SIG-M5 (cell line): ENCODE results near the gene GSE1.

Experiments used
- DNase-seq: peaks from one replicate; lab custom pipeline; 2025; lab: John Stamatoyannopoulos, UW

The GSE1 gene

GRCh38 chr16:85661740-85662481 lies 48.8 kb downstream of the GSE1 start:
- DNase-seq = no peak

GRCh38 chr16:85662482-85662812 lies 49.3 kb downstream of the GSE1 start:
- DNase-seq = no peak

- no peak for DNase-seq
Measured at GRCh38 chr16:85662976-85663830, 50.1 kb downstream of the GSE1 start.

- no peak for DNase-seq
Measured at GRCh38 chr16:85663891-85664321, 50.8 kb downstream of the GSE1 start.

- no peak for DNase-seq
Measured at GRCh38 chr16:85664580-85665372, 51.7 kb downstream of the GSE1 start.

- DNase-seq = no peak
Measured at GRCh38 chr16:85665373-85665740, 52.2 kb downstream of the GSE1 start.

GRCh38 chr16:85665929-85666328 lies 52.8 kb downstream of the GSE1 start:
- no peak for DNase-seq

- DNase-seq = no peak
Measured at GRCh38 chr16:85667261-85667660, 54.1 kb downstream of the GSE1 start.

GRCh38 chr16:85667841-85668413 lies 54.8 kb downstream of the GSE1 start:
- DNase-seq = no peak

GRCh38 chr16:85668676-85669424 lies 55.7 kb downstream of the GSE1 start:
- no peak for DNase-seq

GRCh38 chr16:85670840-85671239 lies 57.7 kb downstream of the GSE1 start:
- no peak for DNase-seq

GRCh38 chr16:85673529-85674417 lies 60.7 kb downstream of the GSE1 start:
- no peak for DNase-seq

GRCh38 chr16:85674418-85674755 lies 61.3 kb downstream of the GSE1 start:
- DNase-seq = no peak

- no peak for DNase-seq
Measured at GRCh38 chr16:85674828-85675227, 61.7 kb downstream of the GSE1 start.

- DNase-seq = no peak
Measured at GRCh38 chr16:85675251-85675874, 62.2 kb downstream of the GSE1 start.

GRCh38 chr16:85676466-85676865 lies 63.3 kb downstream of the GSE1 start:
- no peak for DNase-seq

- DNase-seq = no peak
Measured at GRCh38 chr16:85677383-85677967, 64.4 kb downstream of the GSE1 start.

GRCh38 chr16:85678016-85678415 lies 64.9 kb downstream of the GSE1 start:
- DNase-seq = no peak

GRCh38 chr16:85678821-85679220 lies 65.7 kb downstream of the GSE1 start:
- no peak for DNase-seq

- no peak for DNase-seq
Measured at GRCh38 chr16:85679870-85680269, 66.7 kb downstream of the GSE1 start.
